SK-N-SH (cell line): ENCODE results near the gene ADAD2.

Experiments
- CTCF ChIP-seq: fragments of 200-600 bp; sonication (generic); IDR thresholded peaks from 2 replicates; pipeline ENCODE4 v1.6.1; 2017; ENCODE audit warnings: antibody characterized with exemption, mild to moderate bottlenecking, moderate library complexity
- EZH2phosphoT487 ChIP-seq: fragments of 200-600 bp; sonication (generic); IDR thresholded peaks from 2 replicates; pipeline ENCODE4 v1.6.1; 2017; ENCODE audit warnings: low read depth, mixed run types, mild to moderate bottlenecking, antibody characterized with exemption, moderate library complexity, borderline replicate concordance
- FOSL2 ChIP-seq: IDR thresholded peaks from 2 replicates; pipeline ENCODE4 v1.4.0; 2012; ENCODE audit warnings: low read depth, mild to moderate bottlenecking, moderate library complexity, borderline replicate concordance
- MAX ChIP-seq: IDR thresholded peaks from 2 replicates; pipeline ENCODE4 v1.4.0; 2012; ENCODE audit warnings: low read depth
- POLR2AphosphoS5 ChIP-seq: IDR thresholded peaks from 2 replicates; pipeline ENCODE4 v1.6.1; 2012; ENCODE audit warnings: low read depth, low read length
- RCOR1 ChIP-seq: fragments of 150-350 bp; IDR thresholded peaks from 2 replicates; pipeline ENCODE4 v1.6.1; 2017; ENCODE audit warnings: antibody characterized with exemption, low read length
- RFX5 ChIP-seq: IDR thresholded peaks from 2 replicates; pipeline ENCODE4 v1.6.1; 2012; ENCODE audit warnings: mild to moderate bottlenecking, improper control_type of control experiment, low read length
- USF1 ChIP-seq: IDR thresholded peaks from 2 replicates; pipeline ENCODE4 v1.4.0; 2012; ENCODE audit warnings: low read depth, borderline replicate concordance

- TF ChIP-seq RFX5: no peak
- no peak for TF ChIP-seq USF1
- TF ChIP-seq EZH2phosphoT487: no peak
- TF ChIP-seq CTCF: no peak
- TF ChIP-seq FOSL2: no peak
- no peak for TF ChIP-seq POLR2AphosphoS5
- no peak for TF ChIP-seq MAX
- no peak for TF ChIP-seq RCOR1
Measured at GRCh38 chr16:84218956-84219355, 28.0 kb downstream of the ADAD2 start.
